Measurements from ENCODE around the gene PPP1R13L.
"Not testable (repeated sequence)": the region's sequence is repeated elsewhere in the genome, so short reads cannot be mapped to it uniquely, and the experiment has no call there.

The PPP1R13L gene

DNA sequence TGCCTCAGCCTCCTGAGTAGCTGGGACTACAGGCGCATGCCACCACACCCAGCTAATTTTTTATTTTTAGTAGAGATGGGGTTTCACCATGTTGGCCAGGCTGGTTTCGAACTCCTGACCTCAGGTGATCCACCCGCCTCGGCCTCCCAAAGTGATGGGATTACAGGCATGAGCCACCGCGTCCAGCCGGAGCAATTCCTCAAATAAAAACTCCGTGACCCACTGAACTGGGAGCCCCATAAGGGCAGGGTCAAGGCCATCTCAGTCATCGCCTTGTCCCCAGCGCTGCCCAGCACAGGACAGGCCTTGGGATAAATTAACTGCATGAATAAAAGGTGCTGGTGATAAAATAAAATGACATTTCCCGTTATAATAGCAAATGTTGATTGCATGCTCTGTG, 25.0 kb upstream of the PPP1R13L start:
- not testable (repeated sequence) for DNase-seq

- DNase-seq = peak; percentile 76
Observed at GRCh38 chr19:45428384-45429231, 23.7 kb upstream of the PPP1R13L start.

DNA sequence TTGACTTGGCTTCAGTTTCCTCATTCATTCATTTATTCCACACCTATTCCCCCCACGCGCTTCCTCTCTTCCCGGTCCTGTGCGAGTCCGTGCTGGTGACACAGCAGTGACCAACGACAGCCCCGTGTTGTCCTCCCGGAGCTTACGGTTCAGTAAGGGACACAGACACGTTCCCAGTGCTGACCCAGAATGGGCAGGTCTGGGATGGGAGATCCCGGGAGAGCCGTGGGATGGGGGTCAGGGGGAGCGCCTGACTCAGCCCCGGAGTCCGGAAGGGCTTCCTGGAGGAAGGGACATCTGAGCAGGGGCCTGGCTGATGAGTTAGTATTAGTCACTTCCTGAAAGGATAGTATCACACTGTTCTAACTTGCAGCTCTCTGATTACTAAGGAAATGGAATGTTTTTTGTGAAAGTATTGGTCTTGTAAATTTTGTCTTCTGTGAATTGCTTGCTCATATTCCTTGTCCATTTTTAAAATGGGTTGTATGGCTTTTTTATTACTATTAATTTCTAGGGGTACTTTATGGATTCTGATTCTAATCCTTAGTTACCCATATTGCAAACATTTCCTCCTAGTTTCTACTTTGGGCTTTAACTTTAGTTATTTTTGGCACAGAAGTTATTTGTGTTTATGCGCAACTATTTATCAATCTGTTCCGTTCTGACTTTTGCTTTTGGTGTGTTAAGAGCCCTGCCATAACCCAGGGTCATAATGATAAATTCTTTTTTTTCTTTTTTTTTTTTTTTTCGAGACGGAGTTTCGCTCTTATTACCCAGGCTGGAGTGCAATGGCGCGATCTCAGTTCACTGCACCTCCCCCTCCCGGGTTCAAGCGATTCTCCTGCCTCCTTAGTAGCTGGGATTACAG, 19.6 kb upstream of the PPP1R13L start:
- DNase-seq = peak; percentile 73

GRCh38 chr19:45423589-45424190, 18.8 kb upstream of the PPP1R13L start, which contains the start of gene ERCC1:
Gene ERCC1, minus strand, starts transcription at chr19:45423917. Its CDS starts 543 bp downstream, at chr19:45423374.
- peak; percentile 94 for DNase-seq

- DNase-seq = no peak
Observed at GRCh38 chr19:45423033-45423588, 18.2 kb upstream of the PPP1R13L start.

GRCh38 chr19:45421947-45422498, 17.2 kb upstream of the PPP1R13L start:
- no peak for DNase-seq

GRCh38 chr19:45420871-45421270, 16.0 kb upstream of the PPP1R13L start:
- no peak for DNase-seq

GRCh38 chr19:45420356-45420755, 15.5 kb upstream of the PPP1R13L start:
- DNase-seq = no peak

DNA sequence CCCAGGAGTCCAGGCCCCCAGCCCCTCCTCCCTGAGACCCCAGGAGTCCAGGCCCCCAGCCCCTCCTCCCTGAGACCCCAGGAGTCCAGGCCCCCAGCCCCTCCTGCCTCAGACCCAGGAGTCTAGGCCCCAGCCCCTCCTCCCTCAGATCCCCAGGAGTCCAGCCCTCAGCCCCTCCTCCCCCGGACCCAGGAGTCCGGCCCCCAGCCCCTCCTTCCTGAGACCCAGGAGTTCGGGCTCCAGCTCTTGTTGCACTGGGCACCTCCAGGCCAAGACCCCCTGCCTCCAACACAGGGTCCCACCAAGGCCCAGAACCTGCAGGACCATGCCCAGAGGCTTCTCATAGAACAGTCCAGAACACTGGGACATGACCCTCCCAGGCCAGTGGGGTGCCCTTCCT, 15.0 kb upstream of the PPP1R13L start:
- DNase-seq = no peak

GRCh38 chr19:45419396-45419795, 14.5 kb upstream of the PPP1R13L start:
- peak; percentile 60 for DNase-seq

DNA sequence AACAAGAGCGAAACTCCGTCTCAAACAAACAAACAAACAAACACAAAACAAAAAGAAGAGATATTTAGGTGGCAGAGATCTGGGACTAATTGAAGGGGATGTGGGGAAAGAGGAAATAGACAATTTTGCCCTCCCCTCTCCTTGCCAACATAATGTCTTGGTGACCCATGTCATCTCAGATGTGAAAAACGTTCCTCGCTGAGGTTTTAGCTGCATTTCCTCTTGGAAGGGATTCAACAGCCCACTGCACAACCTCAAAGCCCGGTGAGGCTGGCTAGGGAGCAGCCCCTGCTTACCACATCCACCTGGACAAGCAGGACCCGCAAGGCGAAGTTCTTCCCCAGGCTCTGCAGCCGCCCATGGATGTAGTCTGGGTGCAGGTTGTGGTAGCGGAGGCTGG, 13.9 kb upstream of the PPP1R13L start:
- DNase-seq = no peak

GRCh38 chr19:45417151-45417550, 12.3 kb upstream of the PPP1R13L start:
- DNase-seq = no peak

DNA sequence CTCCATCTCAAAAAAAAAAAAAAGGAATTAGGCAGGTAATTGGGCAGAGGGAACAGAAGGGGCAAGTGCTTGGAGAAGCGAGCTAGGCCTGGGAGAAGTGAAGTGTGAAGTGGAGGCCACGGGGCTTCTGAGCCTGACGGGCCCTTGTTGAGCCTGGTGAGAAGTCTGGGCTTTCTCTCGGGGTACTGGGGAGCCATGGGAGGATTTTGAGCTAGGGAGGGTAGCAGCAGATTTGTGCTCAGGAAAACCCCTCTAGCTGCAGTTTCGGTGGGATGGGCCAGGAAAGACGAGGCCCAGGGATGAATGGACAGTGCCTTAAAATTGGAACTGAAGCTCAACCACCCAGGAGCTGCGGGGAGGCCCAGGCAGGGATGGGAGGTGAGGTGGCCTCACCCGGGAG, 9.6 kb upstream of the PPP1R13L start:
- DNase-seq = no peak

DNA sequence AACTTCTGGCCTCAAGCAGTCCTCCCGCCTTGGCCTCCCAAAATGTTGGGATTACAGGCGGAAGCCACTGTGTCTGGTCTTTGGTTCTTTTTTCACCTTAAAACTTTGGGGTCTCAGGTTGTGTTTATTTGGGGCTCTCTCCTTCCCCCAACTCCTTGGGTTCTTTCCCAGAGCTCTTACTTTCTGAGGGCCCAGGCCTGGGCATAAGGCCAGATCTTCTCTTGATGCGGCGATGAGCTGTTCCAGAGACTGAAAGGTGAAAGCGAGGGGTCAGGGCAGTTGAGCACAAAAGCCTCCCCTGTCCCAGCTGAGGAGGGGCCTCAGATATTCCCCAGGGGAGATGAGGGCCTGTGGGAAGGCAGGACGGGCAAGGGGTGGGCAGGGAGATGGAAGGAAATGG, 8.6 kb upstream of the PPP1R13L start:
- DNase-seq = no peak

DNA sequence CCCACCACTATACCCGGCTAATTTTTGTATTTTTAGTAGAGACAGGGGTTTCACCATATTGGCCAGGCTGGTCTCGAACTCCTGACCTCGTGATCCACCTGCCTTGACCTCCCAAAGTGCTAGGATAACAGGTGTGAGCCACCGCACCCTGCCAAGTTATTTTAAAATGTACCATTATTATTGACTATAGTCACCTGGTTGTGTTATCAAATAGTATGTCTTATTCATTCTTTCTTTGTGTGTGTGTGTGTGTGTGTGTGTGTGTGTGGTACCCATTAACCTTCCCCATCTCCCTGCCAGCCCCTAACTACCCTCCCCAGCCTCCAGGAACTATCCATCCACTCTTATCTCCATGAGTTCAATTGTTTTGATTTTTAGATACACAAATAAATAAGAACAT, 5.5 kb upstream of the PPP1R13L start:
- not testable (repeated sequence) for DNase-seq

DNA sequence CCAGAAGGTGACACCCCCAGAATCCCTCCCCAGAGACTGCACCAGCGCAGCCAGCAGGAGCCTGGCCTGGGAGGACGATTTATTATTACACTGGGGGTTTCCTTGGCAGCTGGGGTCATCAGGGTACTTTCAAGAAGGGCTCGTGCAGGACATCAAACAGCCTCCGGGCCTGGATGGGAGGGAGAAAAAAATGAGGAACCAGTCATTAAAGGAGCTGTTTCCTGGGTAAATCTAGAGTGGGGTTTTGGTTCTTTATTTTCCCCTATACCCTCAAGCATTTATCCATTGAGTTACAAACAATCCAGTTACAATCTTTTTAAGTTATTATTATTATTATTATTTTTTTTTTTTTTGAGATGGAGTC, 4.7 kb upstream of the PPP1R13L start:
- DNase-seq = no peak

GRCh38 chr19:45408830-45409556, 4.1 kb upstream of the PPP1R13L start:
- DNase-seq = no peak

DNA sequence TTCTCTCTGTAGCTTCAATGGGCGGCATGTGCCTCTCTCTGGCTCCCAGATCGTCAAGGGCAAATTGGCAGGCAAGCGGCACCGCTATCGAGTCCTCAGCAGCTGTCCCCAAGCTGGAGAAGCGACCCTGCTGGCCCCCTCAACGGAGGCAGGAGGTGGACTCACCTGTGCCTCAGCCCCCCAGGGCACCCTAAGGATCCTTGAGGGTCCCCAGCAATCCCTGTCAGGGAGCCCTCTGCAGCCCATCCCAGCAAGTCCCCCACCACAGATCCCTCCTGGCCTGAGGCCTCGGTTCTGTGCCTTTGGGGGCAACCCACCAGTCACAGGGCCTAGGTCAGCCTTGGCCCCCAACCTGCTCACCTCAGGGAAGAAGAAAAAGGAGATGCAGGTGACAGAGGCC, 3.3 kb upstream of the PPP1R13L start:
- no peak for DNase-seq

DNA sequence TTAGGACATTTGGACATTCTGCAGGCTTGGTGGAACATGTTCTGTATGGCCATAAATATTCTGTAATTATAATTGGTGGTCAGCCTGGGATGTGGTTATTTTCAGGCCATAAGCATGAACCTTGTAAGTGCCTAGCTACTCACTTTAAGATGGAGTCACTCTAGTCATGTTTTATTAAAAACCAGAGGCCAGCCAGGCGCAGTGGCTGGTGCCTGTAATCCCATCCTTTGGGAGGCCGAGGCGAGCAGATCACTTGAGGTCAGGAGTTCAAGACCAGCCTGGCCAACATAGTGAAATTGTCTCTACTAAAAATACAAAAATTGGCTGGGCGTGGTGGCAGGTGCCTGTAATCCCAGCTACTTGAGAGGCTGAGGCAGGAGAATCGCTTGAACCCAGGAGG, 2.7 kb upstream of the PPP1R13L start:
- DNase-seq = not testable (repeated sequence)

GRCh38 chr19:45407091-45407375, 2.2 kb upstream of the PPP1R13L start:
- no peak for DNase-seq

GRCh38 chr19:45406226-45407090, 1.6 kb upstream of the PPP1R13L start, which contains the start of gene POLR1G:
Gene POLR1G, plus strand, starts transcription at chr19:45406644. Its CDS starts 53 bp downstream, at chr19:45406697.
- peak; percentile 84 for DNase-seq

Data from left hindlimb (tissue), 1 donor.